CD4-positive, alpha-beta T cell treated with Interleukin-6 at 100 ng/mL for 8 hours (primary cell): Measurements from ENCODE around the gene KRIT1.
"Not testable (repeated sequence)": the region's sequence is repeated elsewhere in the genome, so short reads cannot be mapped to it uniquely, and the experiment has no call there.

Experiments used
- DNase-seq: peaks from one replicate; pipeline ENCODE4 v3.0.0-alpha.2; 2020; ENCODE audit warnings: mixed read lengths, low spot score

KRIT1 gene

DNA sequence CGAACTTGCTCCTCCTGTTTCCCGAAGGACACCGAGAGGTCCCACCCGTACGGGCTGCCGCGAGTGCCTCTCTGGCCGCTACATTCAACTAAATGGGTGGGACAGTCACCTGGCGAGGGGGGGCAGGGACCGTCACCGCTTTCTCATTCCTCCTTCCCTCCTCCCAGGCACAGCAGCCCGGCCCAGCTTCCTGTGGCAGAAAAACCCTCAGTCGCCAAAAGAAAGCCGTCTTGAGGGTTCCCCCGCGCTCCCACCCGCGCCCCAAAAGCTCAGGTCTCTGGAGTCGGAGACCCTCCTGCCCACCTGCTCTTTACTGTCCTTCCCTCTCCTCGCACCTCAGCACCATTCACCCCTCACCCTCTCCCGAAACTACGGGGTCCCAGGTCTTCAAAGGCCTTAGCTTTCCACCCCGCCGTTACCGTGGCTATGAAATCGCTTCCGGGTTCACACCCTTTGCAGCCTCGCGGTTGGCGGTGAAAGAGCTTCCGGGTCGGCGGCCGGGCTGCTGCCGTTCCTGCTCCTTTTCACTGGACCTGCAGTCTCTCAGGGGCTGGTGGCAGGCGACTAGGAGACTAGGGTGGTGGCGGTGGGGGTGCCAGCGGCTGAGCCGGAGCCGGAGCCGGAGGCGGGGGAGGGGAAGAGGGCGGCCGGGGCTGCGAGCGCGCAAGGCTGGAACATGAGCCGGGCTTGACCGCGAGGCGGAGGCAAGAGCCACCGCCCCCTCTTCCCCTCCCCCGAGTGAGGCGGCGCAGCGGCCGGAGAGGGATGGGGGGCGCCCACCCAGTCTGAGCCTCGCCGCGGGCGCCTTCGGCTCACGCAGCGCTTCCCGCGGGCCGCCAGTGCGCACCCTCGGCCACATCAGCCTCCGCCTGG, at the start of gene KRIT1, which contains the start of gene ANKIB1:
Gene KRIT1, minus strand, starts transcription at position 428 of the 873 bp plus-strand sequence. CDS start 3,779 bp downstream, outside the sequence.
Gene ANKIB1, plus strand, starts transcription at position 488 of the 873 bp plus-strand sequence. CDS start 49,005 bp downstream, outside the sequence.
- DNase-seq = peak; percentile 86

DNA sequence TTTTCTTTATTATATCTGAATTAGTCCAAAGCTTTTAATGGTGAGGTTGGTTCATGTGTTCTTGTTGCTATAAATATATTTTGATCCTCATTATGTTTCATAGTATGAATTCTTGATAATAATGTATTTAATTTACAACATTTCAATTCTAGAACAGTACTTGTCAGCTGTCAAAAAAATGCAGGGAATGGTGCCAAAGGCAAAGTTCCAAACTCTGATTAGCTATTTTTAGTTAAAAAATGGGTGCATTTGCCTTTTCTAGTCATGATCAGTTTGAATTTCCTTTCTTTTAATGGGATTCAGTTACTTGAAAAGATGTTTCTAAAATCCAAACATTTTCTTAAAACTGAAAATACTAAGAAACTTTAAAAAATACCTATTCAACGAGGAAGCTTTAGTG, 49.7 kb upstream of the KRIT1 start:
- DNase-seq = no peak

DNA sequence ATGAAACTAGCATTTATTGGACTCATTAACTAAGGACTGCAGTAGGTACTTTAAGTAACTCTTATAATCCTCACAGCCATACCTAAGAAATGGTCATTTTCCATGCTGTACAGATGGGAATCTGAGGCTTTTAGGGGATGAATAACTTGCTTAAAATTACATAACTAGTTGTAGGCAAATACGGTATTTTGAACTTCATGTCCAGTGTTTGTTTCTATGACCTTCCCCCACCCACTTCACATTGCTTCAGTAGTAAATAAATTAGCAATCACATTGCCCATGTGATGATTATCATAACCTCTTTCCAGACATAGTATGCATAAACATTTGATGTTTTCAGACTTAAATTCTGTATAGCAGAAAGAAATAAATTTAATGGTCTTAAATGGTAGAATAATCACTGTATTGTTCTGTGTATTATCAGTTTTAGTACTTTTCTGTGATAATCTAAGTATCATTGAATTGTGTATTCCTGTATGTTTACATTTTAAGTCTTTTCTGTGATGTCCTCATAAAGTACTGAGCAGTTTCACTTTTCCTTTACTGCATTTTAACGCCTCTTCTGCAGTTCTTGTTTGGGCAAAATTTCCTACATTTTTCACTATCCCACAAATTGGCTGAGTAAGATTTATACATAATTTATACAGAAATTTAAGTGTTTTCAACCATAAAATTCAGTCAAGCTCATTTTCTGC, 48.3 kb upstream of the KRIT1 start:
- DNase-seq = no peak

GRCh38 chr7:92292981-92293380, 47.3 kb upstream of the KRIT1 start:
- DNase-seq = no peak

DNA sequence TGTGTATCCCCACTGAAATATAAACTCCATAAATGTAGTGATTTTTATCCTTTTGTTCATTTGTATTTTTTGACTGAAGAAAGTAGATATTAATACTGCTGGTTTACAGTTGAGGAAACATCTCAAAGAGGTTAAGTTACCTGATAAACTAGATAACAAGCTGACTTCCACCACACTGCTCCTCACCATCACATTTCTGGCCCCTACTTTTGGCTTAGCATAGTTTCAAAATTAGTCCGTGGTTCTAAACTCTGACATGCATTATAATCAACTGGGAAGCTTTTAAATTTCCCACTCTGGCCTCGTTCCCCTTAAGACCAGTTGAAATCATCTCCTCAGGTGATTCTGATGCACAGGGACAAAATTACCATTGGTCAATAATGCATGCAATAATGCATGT, 43.6 kb upstream of the KRIT1 start:
- no peak for DNase-seq

GRCh38 chr7:92282930-92283329, 37.2 kb upstream of the KRIT1 start:
- DNase-seq = no peak

GRCh38 chr7:92282221-92282814, 36.6 kb upstream of the KRIT1 start:
- DNase-seq = no peak

- no peak for DNase-seq
Observed at GRCh38 chr7:92281031-92281430, 35.3 kb upstream of the KRIT1 start.

DNA sequence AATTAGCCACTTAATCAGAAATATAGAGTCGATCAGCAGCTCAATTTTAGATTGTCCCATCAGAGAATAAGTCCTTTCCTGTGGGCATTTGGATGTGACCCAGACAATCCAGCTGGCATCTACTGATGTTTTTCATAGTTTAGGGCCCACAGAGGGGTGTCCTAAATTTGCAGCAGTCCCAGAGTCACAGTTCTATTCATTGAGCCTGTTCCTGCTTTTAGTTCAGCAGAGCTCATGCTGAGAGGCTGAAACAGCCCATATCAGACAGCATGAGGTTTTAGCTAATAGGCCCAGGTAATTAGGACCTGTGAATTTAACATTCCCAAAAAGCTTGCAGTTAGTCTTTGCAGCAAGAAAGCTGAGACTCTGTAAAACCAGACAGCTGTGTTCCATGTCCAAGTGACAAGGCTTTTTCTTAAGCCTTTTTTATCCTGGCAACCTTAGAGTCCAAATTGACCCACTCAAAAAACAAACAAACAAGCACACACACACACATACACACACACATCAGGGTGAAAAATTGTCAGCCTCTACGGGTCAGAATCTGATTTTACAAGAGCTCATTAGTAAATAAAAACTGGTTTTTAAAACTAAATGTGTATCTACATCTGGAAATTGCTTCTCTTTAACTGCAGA, 33.8 kb upstream of the KRIT1 start:
- no peak for DNase-seq

DNA sequence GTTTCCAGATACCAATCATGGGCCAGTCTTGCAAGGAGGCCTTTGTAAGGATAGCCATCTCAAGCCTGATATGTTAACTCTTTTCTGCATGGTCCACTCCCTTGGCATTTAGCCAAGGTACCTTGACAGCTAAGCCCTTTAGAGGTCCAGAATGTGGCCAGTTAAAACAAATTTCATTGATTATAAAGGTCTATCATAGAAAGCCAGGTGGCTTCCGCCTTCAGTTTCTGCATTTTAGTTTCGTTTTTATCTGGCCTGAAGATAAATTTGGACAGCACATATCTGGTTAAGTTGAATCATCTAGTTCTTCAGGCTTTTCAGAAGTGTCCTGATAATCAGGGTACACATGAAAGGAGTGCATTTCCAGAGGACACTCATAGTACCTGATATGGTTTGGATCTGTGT, 30.7 kb upstream of the KRIT1 start:
- DNase-seq = no peak

- no peak for DNase-seq
Observed at GRCh38 chr7:92275327-92275726, 29.6 kb upstream of the KRIT1 start.

DNA sequence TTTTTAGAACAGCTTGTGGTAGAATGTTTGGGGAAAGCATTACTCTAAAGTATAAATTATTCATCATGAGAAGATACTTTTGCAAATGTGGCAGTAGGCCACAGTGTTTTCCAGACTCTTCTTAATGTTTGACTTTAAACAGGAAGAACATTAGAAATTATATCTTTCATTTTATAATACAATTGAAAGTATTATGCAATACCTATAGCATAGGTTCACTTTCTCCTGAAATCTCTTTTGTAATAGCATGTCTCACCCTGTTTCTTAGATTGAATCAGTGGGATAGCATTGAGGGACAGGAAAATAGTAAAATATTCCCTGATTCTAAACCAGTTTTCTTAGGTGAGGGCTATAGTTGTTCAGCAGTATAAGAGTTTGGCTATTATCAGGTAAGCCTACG, 23.2 kb upstream of the KRIT1 start:
- no peak for DNase-seq

DNA sequence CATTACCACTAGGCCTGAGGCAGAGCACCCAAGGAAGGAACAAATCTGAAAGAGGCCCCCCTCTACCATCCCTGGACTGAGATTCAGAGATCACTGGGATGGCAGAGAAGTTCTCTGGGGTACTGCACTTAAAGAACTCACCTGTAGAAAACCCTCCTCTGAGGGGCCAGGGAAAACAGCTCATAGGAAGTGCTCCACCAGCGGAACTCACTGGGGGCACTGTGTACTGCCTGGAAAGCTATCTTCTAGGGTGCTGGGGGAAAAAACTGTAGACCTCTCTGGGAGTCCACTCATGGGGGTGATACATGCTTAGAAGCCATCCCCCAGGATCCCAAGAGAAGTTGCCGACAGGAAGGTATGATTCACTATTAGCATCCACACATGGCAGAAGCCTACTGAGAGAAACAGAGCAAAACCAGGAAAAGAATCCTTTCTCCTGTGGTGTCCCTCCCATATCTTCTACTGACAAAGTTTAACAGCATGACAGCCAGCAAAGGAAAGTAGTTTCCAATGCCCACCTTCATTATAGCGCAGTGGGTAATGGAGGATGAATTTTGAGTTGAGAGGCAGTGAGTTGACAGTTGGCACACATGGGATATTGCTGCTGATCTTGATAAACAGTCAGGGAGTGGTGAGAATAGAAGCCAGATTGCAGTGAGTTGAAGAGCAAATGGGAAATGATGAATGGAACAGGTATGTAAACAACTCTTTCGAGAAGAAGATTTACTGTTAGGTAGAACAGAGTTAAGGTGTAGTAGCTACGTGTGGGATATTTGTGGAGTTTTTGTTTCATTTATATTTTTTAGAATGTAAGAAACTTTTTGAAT, 20.9 kb upstream of the KRIT1 start:
- no peak for DNase-seq

GRCh38 chr7:92260248-92260781, 14.6 kb upstream of the KRIT1 start:
- no peak for DNase-seq

DNA sequence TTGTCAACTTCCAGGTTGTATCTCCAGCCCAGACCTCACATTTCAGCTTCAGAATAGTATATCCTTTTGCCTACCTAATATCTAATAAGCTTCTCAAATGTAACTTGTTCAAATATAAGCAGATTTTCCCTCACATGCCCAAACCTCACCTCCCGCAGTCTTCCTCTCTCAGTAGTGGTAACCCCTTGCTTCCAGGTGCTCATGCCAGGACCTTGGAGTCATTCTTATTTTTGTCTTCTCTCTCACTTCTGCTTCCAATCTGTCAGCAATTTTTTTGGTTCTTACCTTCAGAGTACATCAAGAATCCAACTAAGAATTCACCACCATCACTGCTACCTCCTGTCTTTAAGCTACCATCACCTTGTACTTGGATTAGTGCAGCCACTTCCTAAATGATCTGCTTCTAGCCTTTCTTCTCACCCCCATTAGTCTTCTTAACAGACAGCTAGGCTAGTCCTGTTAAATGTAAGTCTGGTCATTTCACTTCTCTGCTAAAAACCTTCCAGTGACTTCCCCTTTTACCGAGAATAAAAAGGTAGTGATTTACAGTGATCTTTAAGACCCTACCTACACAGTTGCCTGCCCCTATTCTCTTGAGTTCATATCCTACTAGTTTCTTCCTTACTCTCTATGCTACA, 14.0 kb upstream of the KRIT1 start:
- no peak for DNase-seq

GRCh38 chr7:92259062-92259461, 13.3 kb upstream of the KRIT1 start:
- DNase-seq = no peak

GRCh38 chr7:92255308-92255707, 9.6 kb upstream of the KRIT1 start:
- no peak for DNase-seq

DNA sequence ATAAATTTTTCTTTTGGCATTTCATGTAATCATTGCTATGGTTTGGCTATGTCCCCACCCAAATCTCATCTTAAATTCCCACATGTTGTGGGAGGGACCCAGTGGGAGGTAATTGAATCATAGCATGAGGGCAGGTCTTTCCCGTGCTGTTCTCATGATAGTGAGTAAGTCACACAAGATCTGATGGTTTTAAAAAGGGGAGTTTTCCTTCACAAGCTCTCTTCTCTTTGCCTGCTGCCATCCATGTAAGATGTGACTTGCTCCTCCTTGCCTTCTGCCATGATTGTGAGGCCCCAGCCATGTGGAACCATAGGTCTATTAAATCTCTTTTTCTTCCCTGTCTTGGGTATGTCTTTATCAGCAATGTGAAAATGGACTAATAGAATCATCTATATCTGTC, 9.1 kb upstream of the KRIT1 start:
- DNase-seq = not testable (repeated sequence)

GRCh38 chr7:92253251-92253650, 7.5 kb upstream of the KRIT1 start:
- no peak for DNase-seq

GRCh38 chr7:92251181-92251580, 5.5 kb upstream of the KRIT1 start:
- no peak for DNase-seq

- DNase-seq = no peak
Observed at GRCh38 chr7:92250603-92251002, 4.9 kb upstream of the KRIT1 start.
